HG03108 (cell line): ENCODE data around the gene PDCD1.
"Not testable (repeated sequence)": the region's sequence is repeated elsewhere in the genome, so short reads cannot be mapped to it uniquely, and the experiment has no call there.

ENCODE experiments used
- ATAC-seq: cut with Tn5 transposase; IDR thresholded peaks from one replicate; pipeline ENCODE4 v1.9.1; 2021; ENCODE audit warnings: moderate library complexity; ENCODE audit not compliant: unreplicated experiment

PDCD1 gene

DNA sequence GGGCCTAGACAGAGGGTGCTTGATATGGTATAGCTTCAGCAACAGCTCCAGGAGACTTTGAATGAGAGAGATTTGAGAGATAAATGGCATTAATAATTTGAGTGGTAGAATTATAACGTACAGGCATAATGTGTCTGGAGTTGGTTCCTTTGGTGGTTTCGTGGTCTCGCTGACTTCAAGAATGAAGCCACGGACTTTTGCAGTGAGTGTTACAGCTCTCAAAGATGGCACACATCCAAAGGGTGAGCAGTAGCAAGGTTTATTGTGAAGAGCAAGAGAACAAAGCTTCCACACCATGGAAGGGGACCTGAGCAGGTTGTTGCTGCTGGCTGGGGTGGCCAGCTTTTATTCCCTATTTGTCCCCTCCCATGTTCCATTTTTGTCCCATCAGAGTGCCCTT is 23.1 kb downstream of the PDCD1 start:
- no peak for ATAC-seq

DNA sequence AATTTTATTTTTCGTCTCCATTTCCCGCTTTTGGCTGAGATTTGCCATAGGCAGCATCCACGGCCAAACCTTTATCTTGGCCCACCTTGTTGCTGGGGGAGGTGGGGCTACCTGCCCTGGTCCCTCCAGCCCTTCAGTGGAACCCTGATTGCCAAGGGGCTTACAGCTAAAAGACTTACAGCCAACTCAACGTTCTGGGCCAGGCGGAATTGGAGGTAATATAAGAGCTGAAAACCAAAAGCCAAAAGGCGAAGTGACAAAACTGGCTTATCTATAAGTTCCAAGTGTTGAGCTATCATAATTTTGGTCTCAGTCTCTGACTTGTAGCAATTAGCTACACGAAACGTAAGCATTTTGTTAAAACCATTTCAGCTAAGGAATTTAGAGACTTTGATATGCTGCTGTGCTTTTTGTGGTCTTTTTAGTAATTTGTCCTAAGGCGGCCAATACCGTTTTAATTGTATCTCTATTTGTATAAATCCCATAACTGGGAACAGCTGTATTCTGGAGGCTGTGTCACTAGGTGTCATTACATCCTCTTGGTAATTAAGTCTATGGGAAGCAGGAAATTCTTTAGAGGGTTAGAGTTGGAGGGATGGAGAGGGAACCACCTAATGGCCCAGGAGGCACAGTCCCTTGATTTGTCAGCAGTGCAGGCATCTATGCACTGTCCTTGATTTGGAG is 24.0 kb downstream of the PDCD1 start:
- no peak for ATAC-seq

GRCh38 chr2:241833756-241834526 is 24.8 kb downstream of the PDCD1 start:
- not testable (repeated sequence) for ATAC-seq

DNA sequence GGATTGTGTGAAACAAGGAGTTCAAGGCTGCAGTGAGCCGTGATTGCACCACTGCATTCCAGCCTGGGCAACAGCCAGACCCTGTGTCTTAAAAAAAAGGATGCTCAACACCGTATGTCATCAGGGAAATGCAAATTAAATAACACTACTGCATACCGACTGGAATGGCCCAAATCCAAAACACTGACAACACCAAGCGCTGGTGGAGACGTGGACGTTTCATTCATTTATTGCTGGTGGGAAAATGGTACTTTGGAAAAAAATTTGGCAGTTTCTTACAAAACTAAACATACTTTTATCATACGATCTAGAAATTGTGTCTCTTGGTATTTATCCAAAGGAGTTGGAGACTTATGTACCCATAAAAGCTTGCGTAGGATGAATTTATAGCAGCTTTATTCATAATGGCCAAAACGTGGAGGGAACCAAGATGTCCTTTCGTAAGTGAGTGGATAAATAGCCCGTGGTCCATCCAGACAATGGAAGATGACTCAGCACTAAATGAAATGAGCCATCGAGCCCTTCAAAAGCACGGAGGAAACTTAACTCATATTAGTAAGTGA is 25.5 kb downstream of the PDCD1 start:
- ATAC-seq: no peak

GRCh38 chr2:241827394-241827793 is 31.3 kb downstream of the PDCD1 start:
- no peak for ATAC-seq

GRCh38 chr2:241823531-241824437 is 34.9 kb downstream of the PDCD1 start:
- not testable (repeated sequence) for ATAC-seq

- ATAC-seq: no peak
Measured at GRCh38 chr2:241822264-241822623, 36.5 kb downstream of the PDCD1 start.

DNA sequence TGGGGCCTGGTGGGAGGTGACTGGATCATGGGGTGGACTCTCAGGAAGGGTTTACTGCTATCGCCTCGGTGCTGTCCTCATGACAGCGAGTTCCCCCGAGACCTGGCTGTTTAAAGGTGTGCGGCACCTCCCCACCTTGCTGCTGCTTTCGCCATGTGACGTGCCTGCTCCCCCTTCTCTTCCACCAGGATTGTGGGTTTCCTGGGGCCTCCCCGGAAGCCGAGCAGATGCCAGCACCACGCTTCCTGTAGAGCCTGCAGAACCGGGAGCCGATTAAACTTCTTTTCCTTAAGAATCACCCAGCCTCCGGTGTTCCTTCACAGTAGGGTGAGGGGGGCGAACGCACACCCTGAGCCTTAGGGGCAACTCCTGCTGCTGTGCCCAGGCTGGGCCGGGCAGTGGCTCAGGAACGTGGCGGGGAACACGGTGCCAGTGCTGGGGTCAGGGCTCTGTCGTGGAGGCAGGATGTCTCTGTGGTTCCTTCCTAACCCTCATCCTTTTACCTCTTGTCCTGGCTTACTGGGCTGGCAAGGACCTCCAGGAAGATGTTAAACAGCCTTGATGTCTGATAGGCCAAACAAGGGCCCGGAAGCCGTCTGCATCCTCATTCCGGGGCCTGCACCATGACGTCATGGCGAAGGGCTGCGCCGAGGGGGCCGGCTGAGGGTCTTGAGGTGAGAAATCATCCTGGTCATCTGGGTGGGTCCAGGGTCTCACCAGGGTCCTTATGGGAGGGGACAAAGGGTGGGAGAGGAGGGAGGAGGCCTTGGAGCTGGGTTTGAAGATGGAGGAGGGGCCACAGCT is 37.0 kb downstream of the PDCD1 start:
- no peak for ATAC-seq

GRCh38 chr2:241820625-241821384 is 37.9 kb downstream of the PDCD1 start:
- no peak for ATAC-seq

- ATAC-seq: not testable (repeated sequence)
Measured at GRCh38 chr2:241819947-241820624, 38.6 kb downstream of the PDCD1 start.

GRCh38 chr2:241818943-241819270 is 39.8 kb downstream of the PDCD1 start:
- ATAC-seq: no peak

DNA sequence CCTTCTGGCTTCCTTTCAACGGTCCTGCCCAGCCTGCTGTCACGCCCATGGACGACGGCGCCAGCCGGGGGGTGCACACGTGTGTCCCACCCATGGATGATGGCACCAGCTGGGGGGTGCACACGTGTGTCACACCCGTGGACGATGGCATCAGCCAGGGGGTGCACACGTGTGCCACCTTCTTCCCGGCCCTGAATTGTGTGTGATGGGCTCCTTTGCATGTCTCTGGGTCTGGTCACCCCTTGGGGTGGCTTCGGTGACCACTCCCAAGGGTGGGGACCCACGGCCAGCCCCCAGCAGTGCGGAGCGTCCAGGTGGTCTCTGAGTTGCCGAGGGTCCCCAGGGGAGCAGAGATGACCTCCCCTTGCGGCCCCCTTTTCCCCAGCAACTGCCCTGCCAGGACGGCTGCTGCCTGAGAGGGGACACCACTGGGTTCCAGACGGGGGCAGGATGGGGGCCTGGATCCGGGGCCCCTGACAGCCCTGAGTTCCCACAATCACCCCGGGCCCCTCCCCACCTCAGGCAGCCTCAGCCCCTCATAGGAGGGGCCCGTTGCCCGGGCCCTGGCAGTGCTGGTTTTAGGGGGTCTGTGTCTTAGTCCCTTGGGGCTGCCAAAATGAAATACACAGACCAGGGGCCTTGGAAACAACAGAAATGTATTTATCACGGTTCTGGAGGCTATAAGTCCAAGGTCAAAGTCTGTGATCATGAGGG is 40.3 kb downstream of the PDCD1 start:
- ATAC-seq: no peak

- ATAC-seq: not testable (repeated sequence)
Measured at GRCh38 chr2:241817821-241818215, 40.9 kb downstream of the PDCD1 start.

- ATAC-seq: no peak
Measured at GRCh38 chr2:241817126-241817820, 41.4 kb downstream of the PDCD1 start.

GRCh38 chr2:241816431-241817121 is 42.1 kb downstream of the PDCD1 start:
- ATAC-seq: no peak

- ATAC-seq: no peak
Measured at GRCh38 chr2:241815477-241816430, 42.9 kb downstream of the PDCD1 start.
